Measurements from ENCODE around the gene TAF11L2. TPM values are rescaled to one million over a fixed set of nuclear protein-coding genes. Genes with fewer than 3 reads are reported as not detected.
"Not testable (repeated sequence)": the region's sequence is repeated elsewhere in the genome, so short reads cannot be mapped to it uniquely, and the experiment has no call there.

The TAF11L2 gene
- total RNA-seq: not detected
- not detected for polyA plus RNA-seq

GRCh38 chr5:17497931-17498330, at the start of gene TAF11L2:
TAF11L2 (plus strand) TSS chr5:17498231.
- ATAC-seq; H3K27ac ChIP-seq; H3K9me3 ChIP-seq; FAIRE-seq; H3K27me3 ChIP-seq; H3K4me1 ChIP-seq; DNase-seq; H3K4me3 ChIP-seq; H3K36me3 ChIP-seq; intact Hi-C loops (cut with DNase I): not testable (repeated sequence)
- 62 to 70% methylated on average over 8 of the region's 8 CpGs for WGBS, 2 donors

DNA sequence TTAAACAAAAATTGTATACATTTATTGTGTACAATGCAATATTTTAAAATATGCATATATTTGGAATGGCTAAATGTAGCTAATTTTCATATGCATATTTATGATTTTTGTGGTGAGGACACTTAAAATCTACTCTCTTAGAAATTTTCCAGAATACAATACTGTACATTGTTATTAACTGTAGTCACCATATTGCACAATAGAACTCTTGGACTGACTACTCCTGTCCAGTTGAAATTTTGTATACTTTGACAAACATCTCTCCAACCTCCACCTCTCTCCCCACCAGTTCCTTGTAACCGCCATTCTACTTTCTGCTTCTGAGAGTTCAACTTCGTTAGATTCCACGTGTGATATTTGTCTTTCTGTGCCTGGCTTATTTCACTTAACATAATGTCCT, 49.2 kb upstream of the TAF11L2 start:
- WGBS, 2 donors: 67 to 86% methylated on average over 3 of the region's 3 CpGs
- intact Hi-C loops (cut with DNase I): no loop called here
- no peak for FAIRE-seq
- Histone ChIP-seq H3K36me3 (no peaks in the 10 kb centered on the region), H3K4me1 (no peaks in the 10 kb centered on the region), H3K27ac (no peak overlapping the region), H3K4me3 (no peak overlapping the region), H3K9me3 (no peaks in the 10 kb centered on the region), H3K27me3 (no peaks in the 10 kb centered on the region)
- TF ChIP-seq, protein P1, sequence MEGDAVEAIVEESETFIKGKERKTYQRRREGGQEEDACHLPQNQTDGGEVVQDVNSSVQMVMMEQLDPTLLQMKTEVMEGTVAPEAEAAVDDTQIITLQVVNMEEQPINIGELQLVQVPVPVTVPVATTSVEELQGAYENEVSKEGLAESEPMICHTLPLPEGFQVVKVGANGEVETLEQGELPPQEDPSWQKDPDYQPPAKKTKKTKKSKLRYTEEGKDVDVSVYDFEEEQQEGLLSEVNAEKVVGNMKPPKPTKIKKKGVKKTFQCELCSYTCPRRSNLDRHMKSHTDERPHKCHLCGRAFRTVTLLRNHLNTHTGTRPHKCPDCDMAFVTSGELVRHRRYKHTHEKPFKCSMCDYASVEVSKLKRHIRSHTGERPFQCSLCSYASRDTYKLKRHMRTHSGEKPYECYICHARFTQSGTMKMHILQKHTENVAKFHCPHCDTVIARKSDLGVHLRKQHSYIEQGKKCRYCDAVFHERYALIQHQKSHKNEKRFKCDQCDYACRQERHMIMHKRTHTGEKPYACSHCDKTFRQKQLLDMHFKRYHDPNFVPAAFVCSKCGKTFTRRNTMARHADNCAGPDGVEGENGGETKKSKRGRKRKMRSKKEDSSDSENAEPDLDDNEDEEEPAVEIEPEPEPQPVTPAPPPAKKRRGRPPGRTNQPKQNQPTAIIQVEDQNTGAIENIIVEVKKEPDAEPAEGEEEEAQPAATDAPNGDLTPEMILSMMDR (IDR thresholded peaks at IDR 0.05): no peak
- no peak for ATAC-seq
- no peak for DNase-seq

GRCh38 chr5:17452936-17453335, 45.1 kb upstream of the TAF11L2 start:
- ATAC-seq: no peak
- Histone ChIP-seq H3K9me3 (no peaks in the 10 kb centered on the region), H3K36me3 (no peaks in the 10 kb centered on the region), H3K27ac (no peak overlapping the region), H3K4me1 (no peaks in the 10 kb centered on the region), H3K27me3 (no peaks in the 10 kb centered on the region), H3K4me3 (no peak overlapping the region)
- TF ChIP-seq, protein P1 (IDR thresholded peaks at IDR 0.05): no peak
- 62 to 72% methylated on average over 4 of the region's 4 CpGs for WGBS, 2 donors
- FAIRE-seq: no peak
- intact Hi-C loops (cut with DNase I): no loop called here
- DNase-seq: no peak

DNA sequence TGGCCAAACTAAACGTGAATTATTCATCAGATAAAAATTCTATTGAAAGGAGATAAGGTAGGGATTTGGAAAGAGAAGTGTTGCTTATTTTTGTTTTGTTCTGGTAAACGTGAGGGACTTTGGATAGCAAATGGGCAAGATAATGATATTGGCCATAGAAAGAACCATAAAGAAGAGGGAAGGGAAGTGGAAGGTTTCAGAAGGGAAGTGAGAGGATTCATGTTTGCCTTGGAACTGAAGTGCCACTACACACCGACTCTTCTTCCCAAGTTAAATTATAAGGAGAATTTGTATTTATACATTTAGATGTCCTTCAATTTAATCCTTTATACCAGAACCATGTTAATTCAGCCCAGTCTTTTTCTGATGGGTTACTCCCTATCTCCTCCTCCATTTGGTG, 42.1 kb upstream of the TAF11L2 start:
- FAIRE-seq: no peak
- Histone ChIP-seq H3K9me3 (no peaks in the 10 kb centered on the region), H3K4me1 (no peaks in the 10 kb centered on the region), H3K4me3 (no peak overlapping the region), H3K27ac (no peak overlapping the region), H3K27me3 (no peaks in the 10 kb centered on the region), H3K36me3 (no peaks in the 10 kb centered on the region)
- no peak for DNase-seq
- intact Hi-C loops (cut with DNase I): no loop called here
- ATAC-seq: no peak
- TF ChIP-seq, protein P1 (IDR thresholded peaks at IDR 0.05): no peak
- WGBS, 2 donors: 44 to 51% methylated on average over 3 of the region's 3 CpGs

DNA sequence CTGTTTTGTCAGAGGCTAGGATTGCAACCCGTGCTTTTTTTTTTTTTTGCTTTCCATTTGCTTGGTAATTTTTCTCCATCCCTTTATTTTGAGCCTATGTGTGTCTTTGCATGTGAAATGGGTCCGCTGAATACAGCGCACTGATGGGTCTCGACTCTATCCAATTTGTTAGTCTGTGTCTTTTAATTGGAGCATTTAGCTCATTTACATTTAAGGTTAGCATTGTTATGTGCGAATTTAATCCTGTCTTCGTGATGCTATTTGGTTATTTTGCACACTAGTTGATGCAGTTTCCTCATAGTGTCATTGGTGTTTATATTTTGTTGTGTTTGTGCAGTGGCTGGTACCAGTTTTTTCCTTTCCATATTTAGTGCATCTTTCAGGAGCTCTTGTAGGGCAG, 36.2 kb upstream of the TAF11L2 start:
- WGBS, 2 donors: 69 to 85% methylated on average over 6 of the region's 6 CpGs
- ATAC-seq (no peak), FAIRE-seq (no peak), DNase-seq (no peak)
- Histone ChIP-seq H3K4me1 (no peaks in the 10 kb centered on the region), H3K4me3 (no peak overlapping the region), H3K27me3 (no peaks in the 10 kb centered on the region), H3K9me3 (no peaks in the 10 kb centered on the region), H3K36me3 (no peaks in the 10 kb centered on the region), H3K27ac (no peak overlapping the region)
- TF ChIP-seq, protein P1 (IDR thresholded peaks at IDR 0.05): no peak
- intact Hi-C loops (cut with DNase I): no loop called here

- TF ChIP-seq, protein P1 (IDR thresholded peaks at IDR 0.05): no peak
- WGBS, 2 donors: 60 to 64% methylated on average over 5 of the region's 5 CpGs
- FAIRE-seq: no peak
- intact Hi-C loops (cut with DNase I): no loop called here
- Histone ChIP-seq H3K36me3 (no peaks in the 10 kb centered on the region), H3K9me3 (no peaks in the 10 kb centered on the region), H3K27ac (no peak overlapping the region), H3K4me1 (no peaks in the 10 kb centered on the region), H3K4me3 (no peak overlapping the region), H3K27me3 (no peaks in the 10 kb centered on the region)
- no peak for ATAC-seq
- no peak for DNase-seq
Measured at GRCh38 chr5:17463653-17464052, 34.4 kb upstream of the TAF11L2 start.

Data from pancreas (tissue), 10 donors.